ENCODE measurements around the gene ADGRL3. TPM values are rescaled to one million over a fixed set of nuclear protein-coding genes. Genes with fewer than 3 reads are reported as not detected.
A peak's percentile ranks its signal among the peaks of the same experiment; 100 is the strongest.

Gene ADGRL3
- total RNA-seq, 1 donor from 2014 or later, result 31.3 TPM

DNA sequence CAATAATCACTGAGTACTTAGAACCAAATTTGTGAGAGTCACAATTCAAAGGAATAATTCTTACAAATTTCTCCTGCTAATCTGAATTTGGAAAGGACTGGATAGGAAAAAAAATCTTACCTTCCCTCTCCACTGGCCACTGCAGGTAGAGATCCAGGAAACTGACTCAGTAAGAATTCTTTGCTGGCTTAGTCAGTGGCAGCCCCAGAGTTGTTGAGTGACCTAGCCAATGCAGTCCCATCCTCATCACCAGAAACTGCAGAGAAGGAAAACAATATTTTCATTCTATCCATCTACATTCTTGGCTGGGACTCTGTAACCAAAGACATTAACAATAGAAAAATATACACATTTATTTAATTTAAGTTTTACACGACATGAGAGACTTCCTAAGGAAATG is 572.0 kb downstream of the ADGRL3 start:
- H3K79me2 ChIP-seq (ENCODE audit: insufficient read depth, low read length), result no peaks in the 10 kb centered on the region
- no peak for FAIRE-seq
- H4K20me1 ChIP-seq (ENCODE audit: insufficient read depth, low read length), result no peaks in the 10 kb centered on the region
- no peak for TF ChIP-seq EZH2 (IDR thresholded peaks at IDR 0.05; ENCODE audit: insufficient read depth, low read length)
- TF ChIP-seq, protein P1, sequence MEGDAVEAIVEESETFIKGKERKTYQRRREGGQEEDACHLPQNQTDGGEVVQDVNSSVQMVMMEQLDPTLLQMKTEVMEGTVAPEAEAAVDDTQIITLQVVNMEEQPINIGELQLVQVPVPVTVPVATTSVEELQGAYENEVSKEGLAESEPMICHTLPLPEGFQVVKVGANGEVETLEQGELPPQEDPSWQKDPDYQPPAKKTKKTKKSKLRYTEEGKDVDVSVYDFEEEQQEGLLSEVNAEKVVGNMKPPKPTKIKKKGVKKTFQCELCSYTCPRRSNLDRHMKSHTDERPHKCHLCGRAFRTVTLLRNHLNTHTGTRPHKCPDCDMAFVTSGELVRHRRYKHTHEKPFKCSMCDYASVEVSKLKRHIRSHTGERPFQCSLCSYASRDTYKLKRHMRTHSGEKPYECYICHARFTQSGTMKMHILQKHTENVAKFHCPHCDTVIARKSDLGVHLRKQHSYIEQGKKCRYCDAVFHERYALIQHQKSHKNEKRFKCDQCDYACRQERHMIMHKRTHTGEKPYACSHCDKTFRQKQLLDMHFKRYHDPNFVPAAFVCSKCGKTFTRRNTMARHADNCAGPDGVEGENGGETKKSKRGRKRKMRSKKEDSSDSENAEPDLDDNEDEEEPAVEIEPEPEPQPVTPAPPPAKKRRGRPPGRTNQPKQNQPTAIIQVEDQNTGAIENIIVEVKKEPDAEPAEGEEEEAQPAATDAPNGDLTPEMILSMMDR (IDR thresholded peaks at IDR 0.05; ENCODE audit: insufficient read depth, low read depth, low read length), result no peak
- no peaks in the 10 kb centered on the region for H3K27me3 ChIP-seq (ENCODE audit: insufficient read depth, low read length)
- Mint-ChIP-seq H3K27ac (ENCODE audit: unreplicated experiment) (peak overlapping the region; percentile 77), H3K27me3 (ENCODE audit: low read depth, unreplicated experiment) (peaks cover 6% of the 10 kb centered on the region), H3K9me3 (ENCODE audit: unreplicated experiment) (peaks cover 8% of the 10 kb centered on the region), H3K36me3 (ENCODE audit: low read depth, unreplicated experiment) (peaks cover 5% of the 10 kb centered on the region), H3K4me3 (ENCODE audit: unreplicated experiment) (no peak overlapping the region), H3K4me1 (ENCODE audit: low read depth, unreplicated experiment) (peaks cover 29% of the 10 kb centered on the region)
- no peaks in the 10 kb centered on the region for H3K4me1 ChIP-seq (ENCODE audit: insufficient read depth, low read length)
- H3K27ac ChIP-seq (ENCODE audit: low read depth, low read length), result no peak overlapping the region
- H3K4me3 ChIP-seq (ENCODE audit: insufficient read depth, low read depth, low read length), result no peak overlapping the region
- no peak overlapping the region for H3K4me2 ChIP-seq (ENCODE audit: low read length)
- H3K36me3 ChIP-seq (ENCODE audit: insufficient read depth, low read length), result no peaks in the 10 kb centered on the region
- H3K9ac ChIP-seq (ENCODE audit: low read length), result no peak overlapping the region
- no peaks in the 10 kb centered on the region for H3K9me3 ChIP-seq (ENCODE audit: insufficient read depth, low read depth, low read length)
- H2AFZ ChIP-seq (ENCODE audit: low read depth, low read length), result no peak overlapping the region
- peak; percentile 40 for DNase-seq (ENCODE audit: low read depth)

DNA sequence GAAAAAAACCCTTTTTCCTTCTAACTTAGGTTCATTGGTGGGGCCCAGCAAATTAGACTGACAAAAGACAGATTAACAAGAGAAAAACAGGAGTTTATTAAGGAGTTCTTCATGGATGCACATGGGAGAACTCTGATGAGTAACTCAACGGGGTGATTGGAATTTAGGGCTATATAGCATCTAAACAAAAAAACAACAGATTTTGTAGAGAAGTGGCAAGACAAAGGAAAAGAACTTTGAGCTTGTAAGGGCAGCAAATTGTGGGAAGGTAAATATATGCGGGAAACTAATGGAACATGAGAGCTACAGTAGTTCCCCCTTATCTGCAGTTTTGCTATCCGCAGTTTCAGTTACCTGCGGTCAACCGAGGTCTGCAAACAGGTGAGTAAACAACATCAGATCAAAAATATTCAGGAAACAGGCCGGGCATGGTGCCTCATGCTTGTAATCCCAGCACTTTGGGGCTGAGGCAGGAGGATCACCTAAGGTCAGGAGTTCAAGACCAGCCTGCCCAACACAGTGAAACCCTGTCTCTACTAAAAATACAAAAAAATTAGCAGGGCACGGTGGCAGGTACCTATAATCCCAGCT is 573.6 kb downstream of the ADGRL3 start:
- H3K27ac ChIP-seq (ENCODE audit: low read depth, low read length), result no peak overlapping the region

DNA sequence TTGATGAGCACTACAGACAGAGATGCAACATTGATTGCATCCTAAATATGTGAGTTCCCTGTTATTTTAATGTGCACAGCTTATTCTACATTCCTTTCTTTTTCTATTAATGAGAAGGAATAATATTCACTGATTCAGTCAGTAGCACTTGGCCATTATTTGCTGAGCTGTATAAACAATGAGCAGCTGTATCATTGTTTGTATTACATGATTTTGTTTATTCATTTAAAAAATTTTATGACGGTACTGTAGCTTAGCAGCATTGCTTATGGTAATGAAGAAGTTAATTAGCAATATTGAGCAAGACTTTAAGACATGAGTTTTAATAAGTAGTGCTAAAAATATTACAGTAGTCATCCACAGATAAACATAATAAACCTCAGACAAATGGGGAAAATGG is 582.0 kb downstream of the ADGRL3 start:
- Mint-ChIP-seq H3K27ac (ENCODE audit: unreplicated experiment) (no peak overlapping the region), H3K4me3 (ENCODE audit: unreplicated experiment) (no peak overlapping the region), H3K36me3 (ENCODE audit: low read depth, unreplicated experiment) (no peaks in the 10 kb centered on the region), H3K9me3 (ENCODE audit: unreplicated experiment) (no peaks in the 10 kb centered on the region), H3K4me1 (ENCODE audit: low read depth, unreplicated experiment) (peaks cover 2% of the 10 kb centered on the region), H3K27me3 (ENCODE audit: low read depth, unreplicated experiment) (no peaks in the 10 kb centered on the region)
- Histone ChIP-seq H3K4me3 (ENCODE audit: insufficient read depth, low read depth, low read length) (no peak overlapping the region), H3K4me1 (ENCODE audit: insufficient read depth, low read length) (no peaks in the 10 kb centered on the region), H3K4me2 (ENCODE audit: low read length) (no peak overlapping the region), H3K79me2 (ENCODE audit: insufficient read depth, low read length) (no peaks in the 10 kb centered on the region), H3K36me3 (ENCODE audit: insufficient read depth, low read length) (no peaks in the 10 kb centered on the region), H2AFZ (ENCODE audit: low read depth, low read length) (no peak overlapping the region), H3K9ac (ENCODE audit: low read length) (no peak overlapping the region), H4K20me1 (ENCODE audit: insufficient read depth, low read length) (no peaks in the 10 kb centered on the region), H3K27me3 (ENCODE audit: insufficient read depth, low read length) (no peaks in the 10 kb centered on the region), H3K9me3 (ENCODE audit: insufficient read depth, low read depth, low read length) (no peaks in the 10 kb centered on the region), H3K27ac (ENCODE audit: low read depth, low read length) (no peak overlapping the region)
- TF ChIP-seq, protein P1 (IDR thresholded peaks at IDR 0.05; ENCODE audit: insufficient read depth, low read depth, low read length), result no peak
- TF ChIP-seq EZH2 (IDR thresholded peaks at IDR 0.05; ENCODE audit: insufficient read depth, low read length), result no peak
- DNase-seq (ENCODE audit: low read depth) (no peak), FAIRE-seq (no peak)

More for the DNA sequence above, 573.6 kb downstream of the ADGRL3 start:
- Histone ChIP-seq H3K4me3 (ENCODE audit: insufficient read depth, low read depth, low read length) (no peak overlapping the region), H3K27me3 (ENCODE audit: insufficient read depth, low read length) (no peaks in the 10 kb centered on the region), H3K4me2 (ENCODE audit: low read length) (no peak overlapping the region), H4K20me1 (ENCODE audit: insufficient read depth, low read length) (no peaks in the 10 kb centered on the region), H2AFZ (ENCODE audit: low read depth, low read length) (no peak overlapping the region), H3K9ac (ENCODE audit: low read length) (no peak overlapping the region), H3K79me2 (ENCODE audit: insufficient read depth, low read length) (no peaks in the 10 kb centered on the region), H3K9me3 (ENCODE audit: insufficient read depth, low read depth, low read length) (no peaks in the 10 kb centered on the region), H3K4me1 (ENCODE audit: insufficient read depth, low read length) (no peaks in the 10 kb centered on the region), H3K36me3 (ENCODE audit: insufficient read depth, low read length) (no peaks in the 10 kb centered on the region)
- Mint-ChIP-seq H3K27me3 (ENCODE audit: low read depth, unreplicated experiment) (no peaks in the 10 kb centered on the region), H3K4me3 (ENCODE audit: unreplicated experiment) (no peak overlapping the region), H3K27ac (ENCODE audit: unreplicated experiment) (no peak overlapping the region), H3K9me3 (ENCODE audit: unreplicated experiment) (peaks cover 3% of the 10 kb centered on the region), H3K36me3 (ENCODE audit: low read depth, unreplicated experiment) (no peaks in the 10 kb centered on the region), H3K4me1 (ENCODE audit: low read depth, unreplicated experiment) (peaks cover 29% of the 10 kb centered on the region)
- DNase-seq (ENCODE audit: low read depth) (no peak), FAIRE-seq (no peak)
- TF ChIP-seq EZH2 (IDR thresholded peaks at IDR 0.05; ENCODE audit: insufficient read depth, low read length), result no peak
- TF ChIP-seq, protein P1 (IDR thresholded peaks at IDR 0.05; ENCODE audit: insufficient read depth, low read depth, low read length), result no peak
